Mucosa of descending colon (tissue), 3 donors: ENCODE results near the gene CALCOCO1. TPM values are rescaled to one million over a fixed set of nuclear protein-coding genes. Genes with fewer than 3 reads are reported as not detected.
A peak's percentile ranks its signal among the peaks of the same experiment; 100 is the strongest.

Experiments used
- ATAC-seq: fragments of 200-7000 bp; cut with Tn5 transposase; one replicate; pipeline ENCODE4 v1.9.1; 2020; ENCODE audit warnings: mild to moderate bottlenecking, moderate library complexity
- DNase-seq, 3 donors: peaks; one replicate each; pipeline ENCODE4 v3.0.0-alpha.2; 2020
- H3K36me3 ChIP-seq: fragments of 200-600 bp; one replicate; pipeline ENCODE4 v1.8.0; 2021; ENCODE audit warnings: low read depth, mild to moderate bottlenecking
- H3K4me1 ChIP-seq: fragments of 200-600 bp; one replicate; pipeline ENCODE4 v1.8.0; 2021; ENCODE audit warnings: low read depth, mild to moderate bottlenecking
- H3K4me3 ChIP-seq: fragments of 200-600 bp; one replicate; pipeline ENCODE4 v1.8.0; 2021; ENCODE audit warnings: mild to moderate bottlenecking
- H3K9me3 ChIP-seq: fragments of 200-600 bp; one replicate; pipeline ENCODE4 v1.8.0; 2021; ENCODE audit warnings: mild to moderate bottlenecking
- CTCF ChIP-seq: fragments of 200-600 bp; IDR thresholded peaks from one replicate; pipeline ENCODE4 v1.8.0; 2022; ENCODE audit warnings: antibody characterized with exemption, mild to moderate bottlenecking
- intact Hi-C, 2 donors: fragments of 100-400 bp; cut with DNase I in 1 of 2; cut with micrococcal nuclease in 1 of 2; formaldehyde crosslinking; loops; one replicate each; pipeline versions ENCODE4 v1.11.0 to v1.11.1; 2022; cut with DNase I, micrococcal nuclease
- total RNA-seq, 3 donors: library from RNA; stranded (reverse); fragmentation: NEBNext Ultra II Directional in 2 of 3; extraction: Animal tissue kit (Norgen Biotek cat#: 25700) in 2 of 3; gene quantifications; one replicate each; pipeline versions ENCODE4 v1.2.1 to v1.2.4, GENCODE V29; 2021 to 2023
- donor health status: DM: no; HTN: no; CAD: no; lungs with moderate emphysema.
- donor health status: DM: no; HTN: no; CAD: no.
- donor health status: DM: no; HTN: yes; CAD: no.

CALCOCO1 gene
- total RNA-seq, 3 donors from 2014 or later = 62.2 to 235 (median 119) TPM

- no peak for TF ChIP-seq CTCF
- no peak overlapping the region for H3K4me3 ChIP-seq
These were observed 67.2 kb downstream of the CALCOCO1 start for GRCh38 chr12:53660041-53660440.

GRCh38 chr12:53659571-53659981 lies 67.7 kb downstream of the CALCOCO1 start:
- Histone ChIP-seq H3K4me1 (peaks cover 28% of the 10 kb centered on the region), H3K4me3 (no peak overlapping the region), H3K36me3 (peaks cover under 1% of the 10 kb centered on the region), H3K9me3 (no peaks in the 10 kb centered on the region)
- intact Hi-C loops = no loop called here
- TF ChIP-seq CTCF = no peak
- ATAC-seq (peak; percentile 69), DNase-seq (no peak)

More at GRCh38 chr12:53660041-53660440, 67.2 kb downstream of the CALCOCO1 start:
- intact Hi-C loops = no loop called here
- Histone ChIP-seq H3K4me1 (peaks cover 28% of the 10 kb centered on the region), H3K36me3 (peaks cover 5% of the 10 kb centered on the region), H3K9me3 (no peaks in the 10 kb centered on the region)
- ATAC-seq = peak; percentile 26
- DNase-seq = peak in 1 of 3 donors; percentile 37

GRCh38 chr12:53659011-53659551 lies 68.2 kb downstream of the CALCOCO1 start:
- ATAC-seq = peak; percentile 95
- Histone ChIP-seq H3K9me3 (no peaks in the 10 kb centered on the region), H3K4me3 (no peak overlapping the region), H3K4me1 (peaks cover 28% of the 10 kb centered on the region), H3K36me3 (no peaks in the 10 kb centered on the region)
- intact Hi-C loops = no loop called here
- no peak for TF ChIP-seq CTCF
- peak in 1 of 3 donors; percentile 72 for DNase-seq

Other genes with a start within 250 kb of the CALCOCO1 start
- gene MAP3K12, start 228.0 kb downstream of the CALCOCO1 start, total RNA-seq = 10 to 100 TPM in 1 of 3 donors, 1 to 10 TPM in 2; 3.2 to 18.8 (median 8.9) TPM
- gene TARBP2, start 226.2 kb downstream of the CALCOCO1 start, total RNA-seq = 10 to 100 TPM; 22.9 to 26.8 (median 25.1) TPM
- not detected for gene NPFF, start 220.0 kb downstream of the CALCOCO1 start, total RNA-seq
- gene ATF7, start 101.1 kb downstream of the CALCOCO1 start, total RNA-seq = 10 to 100 TPM; 35.6 to 50.9 (median 42.8) TPM
- gene ATP5MC2, start 51.4 kb downstream of the CALCOCO1 start, total RNA-seq = 100 to 1,000 TPM; 328 to 354 (median 349) TPM
- gene CISTR, start 24.5 kb upstream of the CALCOCO1 start, total RNA-seq = not detected
- not detected for gene HOXC13, start 211.4 kb upstream of the CALCOCO1 start, total RNA-seq
- gene HOXC12, start 227.5 kb upstream of the CALCOCO1 start, total RNA-seq = not detected
- not detected for gene HOXC11, start 245.7 kb upstream of the CALCOCO1 start, total RNA-seq
- not detected for gene HOTAIR, start 247.5 kb upstream of the CALCOCO1 start, total RNA-seq